ENCODE results near the gene APCDD1L.

GRCh38 chr20:58497724-58498469, 17.3 kb downstream of the APCDD1L start:
- TF ChIP-seq CTCF (conservative IDR thresholded peaks at IDR 0.05; ENCODE audit: low read length) (no peak), EZH2phosphoT487 (IDR thresholded peaks at IDR 0.05; ENCODE audit: borderline replicate concordance) (no peak)

Measured in Loucy (cell line).